Measurements from ENCODE around the gene PGLYRP3.

DNA sequence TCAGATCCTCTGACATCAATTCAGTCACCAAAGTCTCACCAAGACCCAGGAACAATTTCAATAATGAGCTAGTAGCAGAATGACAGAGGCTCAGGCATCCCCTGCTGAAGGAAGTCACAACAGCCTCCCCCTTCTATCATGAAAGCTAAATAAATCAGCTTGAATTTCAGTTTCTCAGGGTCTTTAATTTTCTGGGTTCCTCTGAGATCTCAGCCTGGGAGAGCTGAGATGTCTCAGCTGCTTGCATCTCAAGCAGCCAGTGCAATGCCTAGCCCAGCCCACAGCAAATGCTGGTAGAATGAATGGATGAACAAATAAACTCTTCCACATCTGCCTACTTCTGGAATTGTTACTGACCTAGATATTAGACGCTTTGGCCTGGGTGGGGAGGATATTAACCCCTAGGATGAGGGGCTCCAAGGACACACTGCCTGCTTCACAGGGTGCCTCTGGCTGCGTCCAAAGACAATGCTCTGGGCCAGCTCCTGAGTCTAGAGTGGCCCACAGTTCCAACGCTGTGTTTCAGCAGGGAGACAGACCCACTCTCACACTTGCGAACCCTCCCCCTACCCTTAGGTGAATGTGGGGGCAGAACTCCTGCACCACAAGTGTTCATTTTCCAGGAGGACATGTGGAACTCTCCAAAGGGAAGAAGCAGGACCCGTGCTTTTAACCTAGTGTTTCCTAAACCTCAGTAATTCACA is 64.4 kb downstream of the PGLYRP3 start:
- TF ChIP-seq, protein P1, sequence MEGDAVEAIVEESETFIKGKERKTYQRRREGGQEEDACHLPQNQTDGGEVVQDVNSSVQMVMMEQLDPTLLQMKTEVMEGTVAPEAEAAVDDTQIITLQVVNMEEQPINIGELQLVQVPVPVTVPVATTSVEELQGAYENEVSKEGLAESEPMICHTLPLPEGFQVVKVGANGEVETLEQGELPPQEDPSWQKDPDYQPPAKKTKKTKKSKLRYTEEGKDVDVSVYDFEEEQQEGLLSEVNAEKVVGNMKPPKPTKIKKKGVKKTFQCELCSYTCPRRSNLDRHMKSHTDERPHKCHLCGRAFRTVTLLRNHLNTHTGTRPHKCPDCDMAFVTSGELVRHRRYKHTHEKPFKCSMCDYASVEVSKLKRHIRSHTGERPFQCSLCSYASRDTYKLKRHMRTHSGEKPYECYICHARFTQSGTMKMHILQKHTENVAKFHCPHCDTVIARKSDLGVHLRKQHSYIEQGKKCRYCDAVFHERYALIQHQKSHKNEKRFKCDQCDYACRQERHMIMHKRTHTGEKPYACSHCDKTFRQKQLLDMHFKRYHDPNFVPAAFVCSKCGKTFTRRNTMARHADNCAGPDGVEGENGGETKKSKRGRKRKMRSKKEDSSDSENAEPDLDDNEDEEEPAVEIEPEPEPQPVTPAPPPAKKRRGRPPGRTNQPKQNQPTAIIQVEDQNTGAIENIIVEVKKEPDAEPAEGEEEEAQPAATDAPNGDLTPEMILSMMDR (IDR thresholded peaks at IDR 0.05; ENCODE audit: low read depth, low read length) = no peak
- TF ChIP-seq POLR2A (IDR thresholded peaks at IDR 0.05; ENCODE audit: extremely low read depth, insufficient read length) = no peak
